ENCODE measurements around the gene MGRN1.
A peak's percentile ranks its signal among the peaks of the same experiment; 100 is the strongest.

Gene MGRN1

GRCh38 chr16:4652561-4652960 is 27.9 kb downstream of the MGRN1 start (continued):
- TF ChIP-seq, protein P1, sequence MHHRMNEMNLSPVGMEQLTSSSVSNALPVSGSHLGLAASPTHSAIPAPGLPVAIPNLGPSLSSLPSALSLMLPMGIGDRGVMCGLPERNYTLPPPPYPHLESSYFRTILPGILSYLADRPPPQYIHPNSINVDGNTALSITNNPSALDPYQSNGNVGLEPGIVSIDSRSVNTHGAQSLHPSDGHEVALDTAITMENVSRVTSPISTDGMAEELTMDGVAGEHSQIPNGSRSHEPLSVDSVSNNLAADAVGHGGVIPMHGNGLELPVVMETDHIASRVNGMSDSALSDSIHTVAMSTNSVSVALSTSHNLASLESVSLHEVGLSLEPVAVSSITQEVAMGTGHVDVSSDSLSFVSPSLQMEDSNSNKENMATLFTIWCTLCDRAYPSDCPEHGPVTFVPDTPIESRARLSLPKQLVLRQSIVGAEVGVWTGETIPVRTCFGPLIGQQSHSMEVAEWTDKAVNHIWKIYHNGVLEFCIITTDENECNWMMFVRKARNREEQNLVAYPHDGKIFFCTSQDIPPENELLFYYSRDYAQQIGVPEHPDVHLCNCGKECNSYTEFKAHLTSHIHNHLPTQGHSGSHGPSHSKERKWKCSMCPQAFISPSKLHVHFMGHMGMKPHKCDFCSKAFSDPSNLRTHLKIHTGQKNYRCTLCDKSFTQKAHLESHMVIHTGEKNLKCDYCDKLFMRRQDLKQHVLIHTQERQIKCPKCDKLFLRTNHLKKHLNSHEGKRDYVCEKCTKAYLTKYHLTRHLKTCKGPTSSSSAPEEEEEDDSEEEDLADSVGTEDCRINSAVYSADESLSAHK (tag by site-specific recombination; IDR thresholded peaks at IDR 0.05): no peak
- TF ChIP-seq ZNF654 (tag by site-specific recombination; IDR thresholded peaks at IDR 0.05; ENCODE audit: low read depth) (no peak), IKZF3 (tag by site-specific recombination; IDR thresholded peaks at IDR 0.05) (no peak), ZNF221 (tag by site-specific recombination; IDR thresholded peaks at IDR 0.05; ENCODE audit: borderline replicate concordance) (no peak)
- TF ChIP-seq, protein P2, sequence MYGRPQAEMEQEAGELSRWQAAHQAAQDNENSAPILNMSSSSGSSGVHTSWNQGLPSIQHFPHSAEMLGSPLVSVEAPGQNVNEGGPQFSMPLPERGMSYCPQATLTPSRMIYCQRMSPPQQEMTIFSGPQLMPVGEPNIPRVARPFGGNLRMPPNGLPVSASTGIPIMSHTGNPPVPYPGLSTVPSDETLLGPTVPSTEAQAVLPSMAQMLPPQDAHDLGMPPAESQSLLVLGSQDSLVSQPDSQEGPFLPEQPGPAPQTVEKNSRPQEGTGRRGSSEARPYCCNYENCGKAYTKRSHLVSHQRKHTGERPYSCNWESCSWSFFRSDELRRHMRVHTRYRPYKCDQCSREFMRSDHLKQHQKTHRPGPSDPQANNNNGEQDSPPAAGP (tag by site-specific recombination; IDR thresholded peaks at IDR 0.05): no peak

DNA sequence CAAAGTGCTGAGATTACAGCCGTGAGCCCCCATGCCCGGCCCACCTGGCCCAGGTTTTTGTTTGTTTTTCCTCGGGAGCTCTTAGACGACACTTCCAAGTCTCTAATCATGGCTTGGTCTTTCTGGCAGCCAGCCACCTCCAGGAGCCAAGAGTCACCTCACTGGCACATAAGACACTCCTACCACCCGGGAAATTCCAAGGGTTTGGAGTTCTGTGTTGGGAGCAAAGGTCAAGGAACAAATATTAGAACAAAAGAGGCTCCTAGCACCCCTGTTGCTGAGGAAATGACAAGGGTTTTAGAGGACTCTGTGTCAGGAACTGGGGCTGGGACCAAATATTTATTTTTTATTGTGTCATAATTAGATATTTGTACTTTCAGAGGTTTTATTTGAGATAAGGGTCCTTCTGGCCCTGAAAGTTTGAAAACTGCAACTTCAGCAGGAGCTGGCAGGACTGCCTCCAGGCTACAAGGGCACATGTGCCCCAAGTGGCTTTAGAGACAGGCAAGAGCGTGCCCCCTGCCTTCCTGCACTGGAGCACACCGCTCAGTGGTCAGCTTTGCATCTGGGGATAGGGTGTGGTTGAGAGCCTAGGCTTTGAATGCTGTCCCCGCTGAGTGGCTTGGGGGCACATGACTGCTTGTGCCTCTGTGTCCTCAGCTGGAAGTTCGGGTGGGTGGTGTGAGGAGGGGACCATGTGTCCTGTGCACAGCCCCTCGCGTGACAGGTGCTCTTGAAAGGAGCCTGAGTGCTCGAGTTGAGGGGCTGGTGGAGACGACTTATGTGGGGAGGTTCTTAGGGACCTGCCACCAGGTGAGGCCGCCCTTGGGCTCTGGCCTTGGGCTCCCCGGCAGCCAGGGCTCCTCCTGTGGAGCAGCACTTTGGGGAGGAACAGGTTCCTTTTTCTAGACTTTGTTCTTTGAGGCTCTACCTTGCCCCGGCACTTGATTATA is 29.7 kb downstream of the MGRN1 start:
- Histone ChIP-seq H3K36me3 (ENCODE audit: control insufficient read depth in 2 of 2, insufficient read depth in 1 of 2, low read length in 2 of 2) (peaks cover 4 to 74% of the 10 kb centered on the region in 2 experiments; a peak in 2 of 3 replicates), H3K9me3 (ENCODE audit: control insufficient read depth, insufficient read depth, low read depth, low read length) (no peaks in the 10 kb centered on the region), H3K4me3 (ENCODE audit: low read depth, low read length) (no peak overlapping the region), H3K27ac (ENCODE audit: extremely low read depth, low read depth, low read length) (no peak overlapping the region), H3K4me1 (ENCODE audit: control insufficient read depth, insufficient read depth, low read length) (no peaks in the 10 kb centered on the region)
- ChIA-PET CTCF (interaction anchor here (0.7 kb wide), 1 partner anchor 30 kb away, joined by 3 read pairs; no protein-coding TSS in a partner anchor), POLR2A (no interaction called here)
- TF ChIP-seq ZNF311 (tag by site-specific recombination; IDR thresholded peaks at IDR 0.05; ENCODE audit: borderline replicate concordance) (no peak), KLF1 (tag by site-specific recombination; IDR thresholded peaks at IDR 0.05) (no peak), YY1 (tag by site-specific recombination; IDR thresholded peaks at IDR 0.05) (no peak), ZNF132 (tag by site-specific recombination; IDR thresholded peaks at IDR 0.05; ENCODE audit: borderline replicate concordance) (no peak), SP7 (tag by site-specific recombination; IDR thresholded peaks at IDR 0.05) (no peak), ZIC2 (tag by site-specific recombination; IDR thresholded peaks at IDR 0.05) (peak; percentile 47)
- TF ChIP-seq, protein P3, sequence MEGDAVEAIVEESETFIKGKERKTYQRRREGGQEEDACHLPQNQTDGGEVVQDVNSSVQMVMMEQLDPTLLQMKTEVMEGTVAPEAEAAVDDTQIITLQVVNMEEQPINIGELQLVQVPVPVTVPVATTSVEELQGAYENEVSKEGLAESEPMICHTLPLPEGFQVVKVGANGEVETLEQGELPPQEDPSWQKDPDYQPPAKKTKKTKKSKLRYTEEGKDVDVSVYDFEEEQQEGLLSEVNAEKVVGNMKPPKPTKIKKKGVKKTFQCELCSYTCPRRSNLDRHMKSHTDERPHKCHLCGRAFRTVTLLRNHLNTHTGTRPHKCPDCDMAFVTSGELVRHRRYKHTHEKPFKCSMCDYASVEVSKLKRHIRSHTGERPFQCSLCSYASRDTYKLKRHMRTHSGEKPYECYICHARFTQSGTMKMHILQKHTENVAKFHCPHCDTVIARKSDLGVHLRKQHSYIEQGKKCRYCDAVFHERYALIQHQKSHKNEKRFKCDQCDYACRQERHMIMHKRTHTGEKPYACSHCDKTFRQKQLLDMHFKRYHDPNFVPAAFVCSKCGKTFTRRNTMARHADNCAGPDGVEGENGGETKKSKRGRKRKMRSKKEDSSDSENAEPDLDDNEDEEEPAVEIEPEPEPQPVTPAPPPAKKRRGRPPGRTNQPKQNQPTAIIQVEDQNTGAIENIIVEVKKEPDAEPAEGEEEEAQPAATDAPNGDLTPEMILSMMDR (tag by site-specific recombination; IDR thresholded peaks at IDR 0.05): no peak

- ChIA-PET CTCF (no interaction called here), POLR2A (no interaction called here)
- no peaks in the 10 kb centered on the region for H3K9me3 ChIP-seq (ENCODE audit: control insufficient read depth, insufficient read depth, low read depth, low read length)
- H3K27ac ChIP-seq (ENCODE audit: extremely low read depth, low read depth, low read length): no peak overlapping the region
- H3K4me3 ChIP-seq (ENCODE audit: low read depth, low read length): no peak overlapping the region
- H3K36me3 ChIP-seq (ENCODE audit: control insufficient read depth in 2 of 2, insufficient read depth in 1 of 2, low read length in 2 of 2): peaks cover 4 to 82% of the 10 kb centered on the region in 2 experiments; a peak in 2 of 3 replicates
- H3K4me1 ChIP-seq (ENCODE audit: control insufficient read depth, insufficient read depth, low read length): no peaks in the 10 kb centered on the region
- no peak for TF ChIP-seq ZXDB (tag by site-specific recombination; IDR thresholded peaks at IDR 0.05)
- TF ChIP-seq, protein P4, sequence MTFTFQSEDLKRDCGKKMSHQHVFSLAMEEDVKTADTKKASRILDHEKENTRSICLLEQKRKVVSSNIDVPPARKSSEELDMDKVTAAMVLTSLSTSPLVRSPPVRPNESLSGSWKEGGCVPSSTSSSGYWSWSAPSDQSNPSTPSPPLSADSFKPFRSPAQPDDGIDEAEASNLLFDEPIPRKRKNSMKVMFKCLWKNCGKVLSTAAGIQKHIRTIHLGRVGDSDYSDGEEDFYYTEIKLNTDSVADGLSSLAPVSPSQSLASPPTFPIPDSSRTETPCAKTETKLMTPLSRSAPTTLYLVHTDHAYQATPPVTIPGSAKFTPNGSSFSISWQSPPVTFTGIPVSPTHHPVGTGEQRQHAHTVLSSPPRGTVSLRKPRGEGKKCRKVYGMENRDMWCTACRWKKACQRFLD (tag by site-specific recombination; IDR thresholded peaks at IDR 0.05): no peak
- no peak for TF ChIP-seq SP2 (tag by site-specific recombination; IDR thresholded peaks at IDR 0.05)
- TF ChIP-seq KLF9 (tag by site-specific recombination; IDR thresholded peaks at IDR 0.05; ENCODE audit: low read depth): no peak
Observed at GRCh38 chr16:4654964-4655590, 30.5 kb downstream of the MGRN1 start.
